HPDE6-E6E7 (cell line): ENCODE data around the gene PLCH1.

Source experiments
- DNase-seq: peaks from one replicate; pipeline ENCODE4 v3.0.0; 2011; ENCODE audit warnings: missing footprints; ENCODE audit errors: extremely low spot score

Gene PLCH1

DNA sequence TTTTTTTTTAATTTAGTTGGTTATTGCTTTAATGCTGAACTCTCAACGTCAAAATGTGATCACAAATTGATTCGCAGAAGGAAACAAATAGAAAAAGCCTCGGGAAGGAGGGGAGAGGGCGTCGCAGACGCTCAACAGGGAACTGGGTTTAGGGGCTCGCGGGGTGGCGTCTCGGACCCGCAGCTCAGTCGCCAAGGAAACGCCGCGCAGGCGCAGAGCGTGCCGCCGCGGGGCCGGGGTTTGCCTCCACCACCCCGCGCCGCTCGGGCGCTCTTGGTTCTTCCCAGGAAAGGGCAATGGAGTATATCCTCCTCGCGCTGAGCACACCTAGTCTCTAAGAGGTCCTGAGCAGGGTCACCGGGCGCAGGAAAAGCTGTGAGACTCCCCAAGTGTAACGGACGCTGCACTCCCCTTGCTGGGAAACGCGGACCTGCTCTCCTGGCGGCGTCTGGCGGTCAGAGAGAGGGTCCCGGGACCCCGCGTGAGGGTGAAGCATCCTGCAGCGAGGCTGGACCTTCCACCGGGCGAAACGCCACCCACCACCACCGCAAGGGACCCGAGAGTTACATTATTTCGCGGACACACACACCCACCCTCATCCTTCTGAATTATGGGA lies 753 bp downstream of the PLCH1 start:
- peak; percentile 32 for DNase-seq

GRCh38 chr3:155743606-155744005 lies 1.3 kb downstream of the PLCH1 start:
- no peak for DNase-seq

DNA sequence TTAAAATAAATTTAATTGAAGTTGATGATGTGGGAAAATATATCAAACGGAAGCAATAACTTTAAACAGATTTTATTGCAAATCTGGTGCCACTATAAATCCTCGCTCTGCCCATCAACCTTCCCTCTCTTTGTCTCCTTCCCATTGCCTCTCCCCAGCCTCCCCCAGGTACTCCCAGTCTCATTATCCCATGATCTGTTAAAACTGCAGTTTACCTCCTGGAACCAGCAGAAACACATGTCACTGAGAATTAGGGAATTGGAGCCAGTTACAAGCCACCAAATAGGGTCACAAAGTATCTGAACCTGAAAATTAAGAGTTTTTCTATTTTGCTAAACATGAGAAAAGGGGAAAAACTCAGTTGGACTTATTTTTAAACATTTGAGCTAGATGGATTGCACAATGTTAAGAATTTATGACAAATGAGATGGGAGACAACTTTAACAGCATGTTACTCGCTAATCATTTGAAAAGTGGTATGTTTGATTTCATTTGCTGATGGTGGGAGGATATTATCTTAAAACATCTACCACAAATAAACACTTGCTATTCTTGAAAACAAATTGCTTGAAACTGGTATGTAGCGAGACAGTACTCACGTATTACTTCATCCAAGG lies 2.4 kb downstream of the PLCH1 start:
- no peak for DNase-seq

- no peak for DNase-seq
Observed at GRCh38 chr3:155741603-155742002, 3.3 kb downstream of the PLCH1 start.

DNA sequence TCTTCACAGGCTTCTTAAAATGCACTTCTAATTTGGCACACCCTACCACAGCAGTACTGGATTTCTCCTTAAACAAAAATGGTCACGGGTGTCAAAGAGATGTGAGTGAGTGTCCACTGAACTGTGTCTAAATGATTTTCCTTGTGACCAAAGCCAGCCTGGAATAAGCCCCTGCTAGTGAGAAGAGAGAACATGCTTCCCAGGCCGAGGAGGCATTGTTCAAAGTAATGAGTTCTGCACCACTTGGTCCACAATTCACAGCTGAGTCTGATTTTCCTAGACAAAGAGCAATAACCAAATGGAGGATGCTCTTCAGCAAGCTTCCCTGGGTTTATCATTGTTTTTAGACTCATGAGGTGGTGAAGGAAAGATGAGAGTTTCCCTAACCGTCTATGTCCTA lies 3.8 kb downstream of the PLCH1 start:
- DNase-seq: no peak

GRCh38 chr3:155739154-155739553 lies 5.7 kb downstream of the PLCH1 start:
- no peak for DNase-seq

DNA sequence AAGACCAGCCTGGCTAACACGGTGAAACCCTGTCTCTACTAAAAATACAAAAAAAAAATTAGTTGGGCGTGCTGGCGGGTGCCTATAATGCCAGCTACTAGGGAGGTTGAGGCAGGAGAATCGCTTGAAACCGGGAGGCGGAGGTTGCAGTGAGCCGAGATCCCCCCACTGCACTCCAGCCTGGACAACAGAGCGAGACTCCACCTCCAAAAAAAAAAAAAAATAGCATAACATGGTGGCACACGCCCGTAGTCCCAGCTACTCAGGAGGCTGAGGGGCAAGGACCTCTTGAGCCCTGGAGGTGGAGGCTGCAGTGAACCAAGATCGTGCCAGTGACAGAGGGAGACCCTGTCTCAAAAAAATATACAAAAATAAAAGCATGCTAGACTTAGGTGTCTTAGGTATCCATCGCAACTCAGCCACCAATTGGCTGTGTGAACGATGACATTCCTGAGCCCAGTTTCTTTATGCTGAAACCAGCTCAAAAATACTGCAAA lies 6.2 kb downstream of the PLCH1 start:
- no peak for DNase-seq

GRCh38 chr3:155737844-155738460 lies 6.9 kb downstream of the PLCH1 start:
- DNase-seq: peak; percentile 23

- DNase-seq: no peak
Observed at GRCh38 chr3:155736381-155736780, 8.5 kb downstream of the PLCH1 start.

GRCh38 chr3:155730843-155731242 lies 14.0 kb downstream of the PLCH1 start:
- DNase-seq: no peak

DNA sequence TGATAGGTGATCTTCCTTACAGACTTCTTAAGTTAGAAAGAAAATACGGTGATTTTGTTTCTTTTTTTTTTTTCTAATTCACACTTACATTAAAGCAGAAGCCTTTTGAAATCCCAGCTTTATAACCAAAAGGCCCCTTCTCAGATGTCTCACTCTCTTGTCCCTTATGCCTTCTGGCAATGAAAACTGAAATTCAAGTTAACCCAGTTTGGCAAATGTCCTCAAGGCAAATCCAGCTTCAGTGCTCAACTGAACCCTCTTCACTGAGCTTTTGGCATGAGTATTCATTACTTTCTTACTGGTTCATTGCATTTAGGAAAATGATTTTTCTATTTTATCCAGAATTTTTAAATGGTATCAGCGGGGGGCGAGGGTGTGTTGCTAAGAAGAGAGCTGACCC lies 17.0 kb downstream of the PLCH1 start:
- no peak for DNase-seq

DNA sequence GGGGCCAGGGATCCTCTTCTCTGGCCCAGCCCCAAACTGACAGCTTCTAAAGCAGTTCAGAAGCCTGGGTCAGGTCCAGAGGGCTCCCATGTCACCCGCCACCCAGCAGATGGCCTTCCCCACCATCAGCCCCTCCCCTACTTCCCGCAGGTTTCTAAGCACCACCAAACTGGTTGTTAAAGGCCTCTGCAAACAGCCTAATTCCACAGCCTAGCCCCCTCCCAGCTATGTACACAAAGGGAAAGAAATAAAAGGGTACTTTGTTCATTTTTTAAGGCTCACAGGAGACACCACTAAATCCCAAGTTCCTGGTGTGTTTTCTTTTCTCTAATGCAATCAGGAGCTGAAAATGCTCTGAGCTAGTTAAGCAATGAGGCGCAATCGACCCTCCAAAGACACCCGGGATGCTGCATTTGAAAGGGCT lies 30.6 kb downstream of the PLCH1 start:
- DNase-seq: no peak

- no peak for DNase-seq
Observed at GRCh38 chr3:155712008-155712407, 32.9 kb downstream of the PLCH1 start.

DNA sequence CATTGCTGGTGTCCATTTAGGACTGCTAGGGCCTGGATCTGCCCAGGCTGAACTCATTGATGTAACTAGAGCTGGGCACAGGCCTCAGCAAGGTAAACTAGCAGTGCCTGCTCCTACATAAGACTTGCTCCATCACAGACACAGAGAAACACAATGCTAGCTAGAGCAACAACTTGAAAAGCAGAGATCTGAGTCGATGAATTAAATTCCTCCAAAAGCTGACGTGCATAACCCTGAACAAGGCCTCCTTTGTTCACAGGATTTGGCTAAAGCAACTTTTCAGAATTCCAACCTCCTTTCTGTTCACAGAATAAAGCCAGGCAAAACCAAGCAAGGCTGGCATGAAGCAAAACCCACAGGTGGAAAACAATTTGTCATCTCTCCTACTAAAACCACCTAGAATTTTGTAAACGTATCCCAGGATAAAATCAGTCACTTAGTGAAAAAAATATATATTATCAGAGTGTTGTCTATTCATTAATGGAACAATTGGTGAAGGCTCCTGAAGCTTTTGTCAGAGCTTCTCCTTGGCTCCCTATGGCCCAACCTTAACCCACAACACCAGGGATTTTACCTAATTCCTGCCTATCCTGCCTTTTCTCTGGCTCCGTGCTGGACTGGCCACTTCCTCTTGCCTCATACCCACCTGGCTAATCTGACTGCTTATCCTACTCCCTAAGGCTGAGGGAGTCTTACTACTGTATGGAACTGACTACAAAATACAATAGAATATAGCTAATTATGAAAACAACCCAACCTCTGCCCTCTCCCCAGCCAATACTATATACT lies 39.9 kb downstream of the PLCH1 start:
- no peak for DNase-seq

GRCh38 chr3:155704061-155704460 lies 40.8 kb downstream of the PLCH1 start:
- DNase-seq: no peak

DNA sequence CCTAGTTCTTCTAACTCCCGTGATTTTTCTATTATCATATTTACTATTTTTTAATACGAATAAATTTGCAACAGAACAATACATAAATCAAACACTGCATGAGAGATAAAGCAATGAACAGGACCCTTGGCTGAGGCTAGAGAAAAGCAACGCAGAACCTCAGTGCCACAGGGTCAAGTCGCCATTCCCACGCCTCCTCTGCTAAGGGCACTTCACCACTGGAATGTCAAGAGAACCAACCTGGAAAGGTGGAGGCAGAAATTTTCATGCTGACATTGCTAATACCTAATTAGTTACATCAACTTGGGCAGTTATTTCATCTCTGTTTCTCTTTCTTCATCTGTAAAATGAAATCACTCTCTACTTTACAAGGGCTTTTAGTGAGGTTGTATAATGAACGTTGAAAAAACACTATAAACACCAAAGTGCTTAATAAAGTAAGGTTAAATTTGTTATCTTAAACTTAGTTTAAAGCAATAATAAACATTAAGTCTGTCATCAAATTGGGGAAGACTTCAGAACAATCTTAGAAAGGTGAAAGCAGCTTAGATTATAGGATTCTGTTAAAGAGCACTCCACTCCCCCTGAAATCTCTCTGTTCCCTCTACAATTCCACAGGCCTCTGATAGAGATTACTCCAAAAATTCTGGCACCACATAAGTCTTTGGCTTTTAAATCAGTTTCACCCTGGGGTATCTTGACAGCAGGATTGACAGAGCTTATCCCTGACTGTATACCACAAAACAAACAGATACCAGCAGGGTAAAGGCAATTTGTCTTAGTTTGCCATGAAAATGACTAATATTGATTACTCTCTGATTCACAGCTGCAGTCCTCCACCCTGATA lies 41.9 kb downstream of the PLCH1 start:
- DNase-seq: no peak

- DNase-seq: no peak
Observed at GRCh38 chr3:155701882-155702465, 42.9 kb downstream of the PLCH1 start.

DNA sequence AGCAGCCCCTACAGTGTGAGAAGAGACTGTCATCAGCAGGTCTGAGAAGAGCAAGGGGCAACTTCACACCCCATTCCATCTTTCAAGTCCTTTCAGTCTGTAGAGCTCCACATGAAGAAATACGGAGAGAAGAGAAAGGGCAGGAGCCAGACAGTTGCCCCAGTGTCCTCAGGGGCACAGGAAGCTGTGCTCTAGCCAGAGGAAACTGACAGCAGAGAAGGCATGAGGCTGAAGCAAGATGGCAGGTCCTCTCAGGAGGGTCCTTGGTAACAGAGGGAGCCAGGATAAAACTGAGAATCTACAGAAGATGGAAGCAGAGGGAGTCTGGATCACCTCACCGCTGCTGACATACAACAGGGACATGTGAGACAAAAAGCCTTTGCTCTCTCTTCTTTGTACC lies 47.3 kb downstream of the PLCH1 start:
- DNase-seq: no peak

GRCh38 chr3:155690921-155691320 lies 54.0 kb downstream of the PLCH1 start:
- DNase-seq: no peak

GRCh38 chr3:155688481-155688880 lies 56.4 kb downstream of the PLCH1 start:
- DNase-seq: no peak

DNA sequence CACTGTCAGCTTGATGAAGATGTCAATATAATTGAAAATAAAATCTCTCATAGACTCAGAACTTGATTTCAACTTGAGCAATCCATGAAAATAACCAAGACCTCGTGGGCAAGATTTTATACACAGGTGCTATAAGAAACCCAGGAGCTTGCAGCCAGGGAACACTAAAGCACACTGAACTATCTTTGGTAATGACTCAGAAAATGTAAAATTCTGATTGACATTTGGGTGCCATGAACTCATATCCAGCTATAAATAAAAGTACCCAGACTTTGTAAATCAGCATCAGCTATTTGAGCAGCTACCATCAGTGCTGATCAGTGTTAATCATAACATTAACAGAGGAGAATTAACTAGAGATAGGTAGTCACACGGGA lies 61.5 kb downstream of the PLCH1 start:
- no peak for DNase-seq
